ENCODE data around the gene FAU.
"Not testable (repeated sequence)": the region's sequence is repeated elsewhere in the genome, so short reads cannot be mapped to it uniquely, and the experiment has no call there.

The FAU gene

GRCh38 chr11:65121865-65122696, at the start of gene FAU, which contains the start of gene MRPL49:
FAU (minus strand) TSS chr11:65122134; CDS start chr11:65121813, 321 bp downstream.
MRPL49 (plus strand) TSS chr11:65122321; CDS start chr11:65122347, 26 bp downstream.
- peak; percentile 99 for DNase-seq

- DNase-seq: no peak
Measured at GRCh38 chr11:65170058-65170534, 48.2 kb upstream of the FAU start, which contains the start of gene SPDYC. SPDYC (plus strand) TSS chr11:65170233; CDS start chr11:65171358, 1,125 bp downstream.

GRCh38 chr11:65169164-65169641, 47.3 kb upstream of the FAU start:
- no peak for DNase-seq

- no peak for DNase-seq
Measured at GRCh38 chr11:65167656-65168055, 45.7 kb upstream of the FAU start.

- DNase-seq: no peak
Measured at GRCh38 chr11:65166893-65167292, 45.0 kb upstream of the FAU start.

- DNase-seq: no peak
Measured at GRCh38 chr11:65165410-65166317, 43.7 kb upstream of the FAU start.

GRCh38 chr11:65163684-65164083, 41.8 kb upstream of the FAU start:
- no peak for DNase-seq

- DNase-seq: no peak
Measured at GRCh38 chr11:65160643-65161042, 38.7 kb upstream of the FAU start.

- no peak for DNase-seq
Measured at GRCh38 chr11:65159012-65159411, 37.1 kb upstream of the FAU start.

- no peak for DNase-seq
Measured at GRCh38 chr11:65157336-65157735, 35.4 kb upstream of the FAU start.

- no peak for DNase-seq
Measured at GRCh38 chr11:65156926-65157325, 35.0 kb upstream of the FAU start.

- no peak for DNase-seq
Measured at GRCh38 chr11:65156256-65156655, 34.3 kb upstream of the FAU start.

GRCh38 chr11:65152122-65152521, 30.2 kb upstream of the FAU start:
- DNase-seq: no peak

- DNase-seq: no peak
Measured at GRCh38 chr11:65151331-65151899, 29.5 kb upstream of the FAU start.

GRCh38 chr11:65150509-65151299, 28.8 kb upstream of the FAU start:
- DNase-seq: peak; percentile 14

GRCh38 chr11:65150131-65150508, 28.2 kb upstream of the FAU start:
- DNase-seq: not testable (repeated sequence)

- no peak for DNase-seq
Measured at GRCh38 chr11:65148657-65149056, 26.7 kb upstream of the FAU start.

GRCh38 chr11:65147352-65148075, 25.6 kb upstream of the FAU start:
- no peak for DNase-seq

GRCh38 chr11:65141896-65142494, 20.1 kb upstream of the FAU start:
- DNase-seq: no peak

GRCh38 chr11:65136515-65137096, 14.7 kb upstream of the FAU start:
- no peak for DNase-seq

All from CD4-positive, alpha-beta T cell treated with Interleukin-10 for 1 hour (primary cell).